ENCODE data around the gene MATCAP1.

MATCAP1 gene

GRCh38 chr16:67128417-67128816, 55.3 kb downstream of the MATCAP1 start:
- no peak for DNase-seq

All from right kidney (tissue), 1 donor.